DND-41 (cell line): ENCODE results near the gene PTPRG.

Experiments used
- ATAC-seq: fragments of 200-7000 bp; cut with Tn5 transposase; 3 replicates; pipeline ENCODE4 v1.9.1; 2021; ENCODE audit warnings: low read depth; ENCODE audit not compliant: insufficient read depth
- DNase-seq: peaks from one replicate; pipeline ENCODE4 v3.0.0-alpha.2; 2020
- H2AFZ ChIP-seq: 2 replicates; pipeline ENCODE4 v1.6.0; 2012; ENCODE audit warnings: low read depth, low read length
- H3K27ac ChIP-seq: 2 replicates; pipeline ENCODE4 v1.5.1; 2012; ENCODE audit warnings: low read length, inconsistent platforms
- H3K27me3 ChIP-seq: fragments of 200-600 bp; sonication (generic); 2 replicates; pipeline ENCODE4 v1.6.0; 2012; ENCODE audit warnings: low read length, mild to moderate bottlenecking, inconsistent platforms; ENCODE audit not compliant: insufficient read depth, poor library complexity
- H3K36me3 ChIP-seq: 2 replicates; pipeline ENCODE4 v1.5.1; 2012; ENCODE audit warnings: low read length, inconsistent platforms; ENCODE audit not compliant: insufficient read depth
- H3K4me1 ChIP-seq: 2 replicates; pipeline ENCODE4 v1.5.1; 2012; ENCODE audit warnings: mild to moderate bottlenecking, low read length; ENCODE audit not compliant: insufficient read depth
- H3K4me2 ChIP-seq: 2 replicates; pipeline ENCODE4 v1.6.0; 2012; ENCODE audit warnings: mild to moderate bottlenecking, moderate library complexity, low read length, inconsistent platforms; ENCODE audit not compliant: insufficient read depth
- H3K4me3 ChIP-seq, 2 experiments: fragments of 200-600 bp in 1 of 2; shearing (Covaris generic) in 1 of 2; 2 replicates each; pipeline ENCODE4 v1.5.1; 2012 to 2016; ENCODE audit warnings: inconsistent platforms in 2 of 2, low read length in 2 of 2, mild to moderate bottlenecking in 2 of 2, low read depth in 1 of 2, moderate library complexity in 1 of 2
- H3K79me2 ChIP-seq: 2 replicates; pipeline ENCODE4 v1.6.0; 2012; ENCODE audit warnings: low read length, inconsistent platforms; ENCODE audit not compliant: insufficient read depth
- H3K9ac ChIP-seq: 2 replicates; pipeline ENCODE4 v1.6.0; 2012; ENCODE audit warnings: low read depth, mild to moderate bottlenecking, inconsistent platforms, low read length, moderate library complexity
- H3K9me3 ChIP-seq: 2 replicates; pipeline ENCODE4 v1.5.1; 2012; ENCODE audit warnings: low read length, moderate library complexity, mild to moderate bottlenecking, inconsistent platforms; ENCODE audit not compliant: insufficient read depth, severe bottlenecking
- H4K20me1 ChIP-seq: 2 replicates; pipeline ENCODE4 v1.6.0; 2012; ENCODE audit warnings: low read length; ENCODE audit not compliant: insufficient read depth
- EZH2 ChIP-seq: IDR thresholded peaks from 3 replicates; pipeline ENCODE4 v1.6.1; 2012; ENCODE audit warnings: borderline replicate concordance, low read depth, mild to moderate bottlenecking, moderate library complexity, low read length, inconsistent platforms; ENCODE audit not compliant: severe bottlenecking
- TF ChIP-seq, protein P1 (sequence below): IDR thresholded peaks from 2 replicates; pipeline ENCODE4 v1.5.1; 2012; ENCODE audit warnings: borderline replicate concordance, low read length, moderate library complexity, mild to moderate bottlenecking; ENCODE audit not compliant: poor library complexity, severe bottlenecking; ENCODE audit errors: extremely low read depth

PTPRG gene

DNA sequence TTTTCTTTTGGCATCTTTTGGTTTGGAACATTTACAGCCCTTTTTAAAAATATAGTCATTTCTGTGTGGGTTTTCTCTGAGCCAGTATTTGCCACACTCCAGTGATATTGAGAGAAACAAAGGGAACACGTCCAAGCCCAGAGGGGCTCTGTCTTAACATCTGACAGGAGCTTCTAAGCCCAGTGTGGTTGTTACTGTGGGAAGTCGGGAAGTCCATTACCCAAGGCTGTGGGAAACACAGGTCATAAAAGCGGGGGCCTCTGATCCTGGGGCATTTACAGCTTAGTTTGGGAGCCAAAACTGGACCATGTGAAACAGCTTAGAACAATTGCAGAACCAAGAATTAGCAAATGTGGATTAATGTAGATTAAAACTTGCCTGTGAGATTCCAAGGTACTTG is 123.0 kb downstream of the PTPRG start:
- ATAC-seq, result no peak
- H2AFZ ChIP-seq, result no peak overlapping the region
- H3K79me2 ChIP-seq, result no peaks in the 10 kb centered on the region
- no peaks in the 10 kb centered on the region for H3K4me1 ChIP-seq
- no peaks in the 10 kb centered on the region for H4K20me1 ChIP-seq
- no peak for DNase-seq
- no peak overlapping the region for H3K9ac ChIP-seq
- H3K9me3 ChIP-seq, result no peaks in the 10 kb centered on the region
- H3K36me3 ChIP-seq, result no peaks in the 10 kb centered on the region
- no peaks in the 10 kb centered on the region for H3K27me3 ChIP-seq
- H3K4me3 ChIP-seq, result no peak overlapping the region
- no peak overlapping the region for H3K27ac ChIP-seq
- no peak overlapping the region for H3K4me2 ChIP-seq
- TF ChIP-seq, protein P1, sequence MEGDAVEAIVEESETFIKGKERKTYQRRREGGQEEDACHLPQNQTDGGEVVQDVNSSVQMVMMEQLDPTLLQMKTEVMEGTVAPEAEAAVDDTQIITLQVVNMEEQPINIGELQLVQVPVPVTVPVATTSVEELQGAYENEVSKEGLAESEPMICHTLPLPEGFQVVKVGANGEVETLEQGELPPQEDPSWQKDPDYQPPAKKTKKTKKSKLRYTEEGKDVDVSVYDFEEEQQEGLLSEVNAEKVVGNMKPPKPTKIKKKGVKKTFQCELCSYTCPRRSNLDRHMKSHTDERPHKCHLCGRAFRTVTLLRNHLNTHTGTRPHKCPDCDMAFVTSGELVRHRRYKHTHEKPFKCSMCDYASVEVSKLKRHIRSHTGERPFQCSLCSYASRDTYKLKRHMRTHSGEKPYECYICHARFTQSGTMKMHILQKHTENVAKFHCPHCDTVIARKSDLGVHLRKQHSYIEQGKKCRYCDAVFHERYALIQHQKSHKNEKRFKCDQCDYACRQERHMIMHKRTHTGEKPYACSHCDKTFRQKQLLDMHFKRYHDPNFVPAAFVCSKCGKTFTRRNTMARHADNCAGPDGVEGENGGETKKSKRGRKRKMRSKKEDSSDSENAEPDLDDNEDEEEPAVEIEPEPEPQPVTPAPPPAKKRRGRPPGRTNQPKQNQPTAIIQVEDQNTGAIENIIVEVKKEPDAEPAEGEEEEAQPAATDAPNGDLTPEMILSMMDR, result no peak
- no peak for TF ChIP-seq EZH2

DNA sequence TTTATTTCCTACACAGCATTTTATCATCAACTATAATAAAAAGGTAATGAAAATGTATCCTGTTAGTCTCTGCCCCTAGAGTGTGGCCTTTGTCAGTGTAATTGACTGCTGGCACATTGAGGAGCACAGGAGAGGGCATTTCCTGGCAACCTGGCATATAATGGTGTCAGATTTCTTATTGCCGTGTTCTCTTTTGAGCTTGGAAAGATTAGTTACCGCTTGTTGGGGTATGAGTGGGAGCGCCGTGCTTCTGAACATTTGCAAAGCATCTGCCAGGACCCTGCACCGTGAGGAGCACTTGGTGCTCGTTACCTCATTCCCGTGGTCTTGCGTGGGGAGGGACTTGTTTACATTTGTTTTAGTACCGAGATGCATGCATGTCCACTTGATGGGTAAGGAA is 124.4 kb downstream of the PTPRG start:
- no peaks in the 10 kb centered on the region for H4K20me1 ChIP-seq
- no peak overlapping the region for H3K9ac ChIP-seq
- H3K36me3 ChIP-seq, result no peaks in the 10 kb centered on the region
- ATAC-seq (no peak), DNase-seq (no peak)
- H3K4me1 ChIP-seq, result no peaks in the 10 kb centered on the region
- no peak overlapping the region for H2AFZ ChIP-seq
- no peak overlapping the region for H3K4me3 ChIP-seq
- H3K27ac ChIP-seq, result no peak overlapping the region
- H3K9me3 ChIP-seq, result no peaks in the 10 kb centered on the region
- no peak overlapping the region for H3K4me2 ChIP-seq
- H3K27me3 ChIP-seq, result no peaks in the 10 kb centered on the region
- no peak for TF ChIP-seq EZH2
- TF ChIP-seq, protein P1, result no peak
- no peaks in the 10 kb centered on the region for H3K79me2 ChIP-seq

DNA sequence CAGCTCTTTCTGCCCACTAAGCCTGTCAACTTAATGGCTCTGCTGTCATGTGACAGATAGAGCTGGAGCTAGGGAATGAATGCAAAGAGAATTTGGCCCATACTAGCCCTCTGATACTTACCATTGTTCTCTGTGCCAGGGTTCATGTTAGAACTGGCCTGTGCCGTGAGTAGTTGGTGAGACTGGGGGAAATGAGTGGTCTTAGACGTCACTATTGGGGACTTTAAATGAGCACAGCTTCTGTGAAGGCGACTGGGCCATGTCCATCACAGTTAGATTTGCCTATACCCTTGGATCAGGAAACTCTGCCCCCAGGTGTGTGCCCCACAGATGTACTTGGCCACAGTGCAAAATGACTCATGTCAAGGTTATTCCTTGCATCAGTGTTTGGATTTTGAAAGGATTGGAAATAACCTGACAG is 124.9 kb downstream of the PTPRG start:
- H3K4me1 ChIP-seq, result no peaks in the 10 kb centered on the region
- no peak overlapping the region for H3K27ac ChIP-seq

More for the DNA sequence above, 124.9 kb downstream of the PTPRG start:
- TF ChIP-seq, protein P1, result no peak
- TF ChIP-seq EZH2, result no peak
- Histone ChIP-seq H3K9me3 (no peaks in the 10 kb centered on the region), H4K20me1 (no peaks in the 10 kb centered on the region), H3K36me3 (no peaks in the 10 kb centered on the region), H3K9ac (no peak overlapping the region), H3K79me2 (no peaks in the 10 kb centered on the region), H3K4me3 (no peak overlapping the region), H3K27me3 (no peaks in the 10 kb centered on the region), H2AFZ (no peak overlapping the region), H3K4me2 (no peak overlapping the region)
- DNase-seq (no peak), ATAC-seq (no peak)
